ENCODE results near the gene ZNF536.

ZNF536 gene

DNA sequence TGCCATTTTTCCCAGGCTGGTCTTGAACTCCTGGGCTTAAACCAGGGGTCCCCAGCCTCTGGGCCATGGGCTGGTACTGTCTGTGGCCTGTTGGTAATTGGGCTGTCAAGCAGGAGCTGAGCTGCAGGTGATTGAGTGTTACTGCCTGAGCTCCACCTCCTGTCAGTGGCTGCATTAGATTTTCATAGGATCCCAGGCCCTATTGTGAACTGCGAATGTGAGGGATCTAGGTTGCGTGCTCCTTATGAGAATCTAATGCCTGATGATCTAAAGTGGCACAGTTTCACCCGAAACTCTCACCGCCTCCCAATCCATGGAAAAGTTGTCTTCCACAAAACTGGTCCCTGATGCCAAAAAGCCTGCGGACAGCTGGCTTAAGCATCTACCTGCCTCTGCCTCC is 16.6 kb upstream of the ZNF536 start:
- TF ChIP-seq, protein P1, sequence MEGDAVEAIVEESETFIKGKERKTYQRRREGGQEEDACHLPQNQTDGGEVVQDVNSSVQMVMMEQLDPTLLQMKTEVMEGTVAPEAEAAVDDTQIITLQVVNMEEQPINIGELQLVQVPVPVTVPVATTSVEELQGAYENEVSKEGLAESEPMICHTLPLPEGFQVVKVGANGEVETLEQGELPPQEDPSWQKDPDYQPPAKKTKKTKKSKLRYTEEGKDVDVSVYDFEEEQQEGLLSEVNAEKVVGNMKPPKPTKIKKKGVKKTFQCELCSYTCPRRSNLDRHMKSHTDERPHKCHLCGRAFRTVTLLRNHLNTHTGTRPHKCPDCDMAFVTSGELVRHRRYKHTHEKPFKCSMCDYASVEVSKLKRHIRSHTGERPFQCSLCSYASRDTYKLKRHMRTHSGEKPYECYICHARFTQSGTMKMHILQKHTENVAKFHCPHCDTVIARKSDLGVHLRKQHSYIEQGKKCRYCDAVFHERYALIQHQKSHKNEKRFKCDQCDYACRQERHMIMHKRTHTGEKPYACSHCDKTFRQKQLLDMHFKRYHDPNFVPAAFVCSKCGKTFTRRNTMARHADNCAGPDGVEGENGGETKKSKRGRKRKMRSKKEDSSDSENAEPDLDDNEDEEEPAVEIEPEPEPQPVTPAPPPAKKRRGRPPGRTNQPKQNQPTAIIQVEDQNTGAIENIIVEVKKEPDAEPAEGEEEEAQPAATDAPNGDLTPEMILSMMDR (IDR thresholded peaks at IDR 0.05; ENCODE audit: extremely low read depth, missing control alignments) = no peak
- DNase-seq (ENCODE audit: low spot score) = no peak

GRCh38 chr19:30356951-30357579 is 15.1 kb upstream of the ZNF536 start:
- DNase-seq (ENCODE audit: low spot score) = no peak
- TF ChIP-seq, protein P1 (IDR thresholded peaks at IDR 0.05; ENCODE audit: extremely low read depth, missing control alignments) = no peak

GRCh38 chr19:30357580-30357954 is 14.6 kb upstream of the ZNF536 start:
- no peak for DNase-seq (ENCODE audit: low spot score)
- TF ChIP-seq, protein P1 (IDR thresholded peaks at IDR 0.05; ENCODE audit: extremely low read depth, missing control alignments) = no peak

GRCh38 chr19:30358319-30358718 is 13.9 kb upstream of the ZNF536 start:
- TF ChIP-seq, protein P1 (IDR thresholded peaks at IDR 0.05; ENCODE audit: extremely low read depth, missing control alignments) = no peak
- no peak for DNase-seq (ENCODE audit: low spot score)

DNA sequence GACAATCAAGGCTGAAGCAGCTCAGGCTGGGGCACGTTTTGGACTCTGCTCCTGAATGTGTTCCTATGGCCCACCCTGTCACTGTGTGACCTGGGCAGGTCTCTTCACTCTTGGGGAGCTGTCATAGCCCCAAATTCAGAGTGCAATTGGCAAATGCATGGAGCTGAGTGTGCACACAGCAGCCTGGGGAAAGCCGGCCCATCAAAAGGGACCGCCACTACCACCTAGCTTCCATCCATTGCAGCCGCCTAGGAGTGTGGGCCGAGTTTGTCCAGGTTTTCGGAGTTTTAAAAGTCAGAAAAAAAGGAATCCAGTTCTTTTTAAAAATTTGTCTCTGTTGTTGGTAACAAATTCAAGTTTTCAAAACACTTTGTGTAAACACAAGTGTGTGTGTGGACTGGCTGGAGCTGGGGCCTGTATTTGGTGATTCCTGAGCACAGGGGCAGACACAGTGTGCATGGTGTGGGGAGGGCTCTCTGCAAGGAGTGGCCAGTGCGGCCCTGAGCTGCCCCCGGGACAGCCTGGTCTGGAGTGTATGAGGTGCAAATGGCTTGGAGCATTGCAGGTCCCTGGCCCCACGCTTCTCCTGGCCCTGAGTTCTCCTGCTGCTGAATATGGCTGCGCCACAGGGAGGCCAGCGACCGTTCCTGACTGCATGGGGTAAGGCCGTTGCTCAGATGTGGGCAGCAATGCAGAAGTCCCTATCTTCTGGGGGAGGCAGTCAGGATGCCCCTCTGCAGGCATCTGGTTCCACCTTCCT is 13.2 kb upstream of the ZNF536 start:
- no peak for DNase-seq (ENCODE audit: low spot score)
- TF ChIP-seq, protein P1 (IDR thresholded peaks at IDR 0.05; ENCODE audit: extremely low read depth, missing control alignments) = no peak

- DNase-seq (ENCODE audit: low spot score) = no peak
- TF ChIP-seq, protein P1 (IDR thresholded peaks at IDR 0.05; ENCODE audit: extremely low read depth, missing control alignments) = no peak
These were observed 12.2 kb upstream of the ZNF536 start for GRCh38 chr19:30359936-30360335.

DNA sequence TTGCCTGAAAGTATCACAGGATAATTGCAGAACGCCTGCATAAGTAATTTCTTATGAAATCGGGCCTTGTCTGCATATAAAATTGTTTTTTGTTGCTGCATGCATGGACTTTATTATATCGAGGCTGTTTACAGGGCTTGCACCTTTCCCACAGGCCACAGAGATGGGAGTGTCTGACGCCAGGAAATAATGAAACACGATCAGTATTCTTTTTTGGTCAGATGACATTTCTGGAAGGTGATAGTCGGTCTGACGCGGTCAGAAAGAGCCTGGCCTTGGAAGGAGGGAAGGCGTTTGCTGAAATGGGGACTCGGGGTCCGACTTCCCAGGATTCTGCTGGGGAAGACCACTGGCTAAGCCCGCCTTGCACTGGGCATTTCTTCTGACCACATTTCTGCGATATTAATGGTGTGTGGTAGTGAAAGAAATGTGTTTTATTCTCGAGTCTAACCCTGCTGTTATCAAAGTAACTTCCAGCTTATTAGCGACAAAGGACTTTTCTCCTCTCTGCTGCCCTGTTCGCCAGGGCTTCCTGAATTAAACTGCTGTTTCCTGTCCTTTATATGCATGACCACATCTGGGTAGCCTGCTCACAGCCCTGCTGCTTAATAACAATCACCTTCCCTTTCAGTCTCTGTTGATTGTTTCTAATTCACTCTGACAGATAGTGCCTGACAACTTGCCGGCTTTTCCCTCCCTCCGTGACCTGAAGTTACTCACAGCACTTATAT is 11.6 kb upstream of the ZNF536 start:
- TF ChIP-seq, protein P1 (IDR thresholded peaks at IDR 0.05; ENCODE audit: extremely low read depth, missing control alignments) = no peak
- DNase-seq (ENCODE audit: low spot score) = no peak

Data from GM20000 (cell line).